Measurements from ENCODE around the gene SEMA3G. TPM values are rescaled to one million over a fixed set of nuclear protein-coding genes. Genes with fewer than 3 reads are reported as not detected.

The SEMA3G gene
- total RNA-seq, 1 donor from 2014 or later = 0.80 TPM

DNA sequence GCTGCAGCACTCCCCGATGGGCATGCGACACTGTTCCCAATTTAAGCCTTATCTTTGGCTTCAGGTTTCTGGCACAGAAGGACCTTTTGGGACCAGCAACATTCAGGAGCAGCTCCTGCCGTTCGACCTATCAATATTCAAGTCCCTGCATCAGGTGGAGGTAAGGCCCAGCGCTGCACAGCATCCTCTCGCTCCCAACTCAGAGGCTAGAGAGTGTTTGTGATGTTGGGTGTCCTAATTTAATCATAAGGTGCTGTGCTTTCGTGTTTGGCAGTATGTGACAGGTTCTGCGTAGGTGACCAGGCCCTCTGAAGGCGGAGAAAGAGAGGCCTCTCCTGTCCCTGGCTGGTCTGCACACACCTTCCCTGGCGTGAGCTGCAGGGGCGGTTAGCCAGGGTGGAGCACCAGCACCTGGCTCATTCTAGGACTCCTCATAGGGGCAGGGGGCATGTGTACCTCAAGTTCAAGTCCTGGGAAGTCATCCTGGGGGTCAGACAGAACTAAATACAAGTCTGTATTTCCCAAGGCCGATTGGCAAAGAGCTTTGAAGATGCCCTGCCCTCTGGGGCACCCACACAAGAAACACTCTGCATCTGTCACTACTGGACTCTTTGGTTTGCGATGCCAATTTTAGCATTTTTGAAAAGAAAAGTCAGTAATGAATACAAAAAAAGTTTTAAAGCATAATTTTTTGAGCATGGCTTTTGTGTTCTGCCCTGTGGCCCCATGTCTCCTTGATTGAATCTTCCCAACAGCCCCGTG lies 27.5 kb upstream of the SEMA3G start:
- peaks cover 44% of the 10 kb centered on the region for H3K36me3 Mint-ChIP-seq

DNA sequence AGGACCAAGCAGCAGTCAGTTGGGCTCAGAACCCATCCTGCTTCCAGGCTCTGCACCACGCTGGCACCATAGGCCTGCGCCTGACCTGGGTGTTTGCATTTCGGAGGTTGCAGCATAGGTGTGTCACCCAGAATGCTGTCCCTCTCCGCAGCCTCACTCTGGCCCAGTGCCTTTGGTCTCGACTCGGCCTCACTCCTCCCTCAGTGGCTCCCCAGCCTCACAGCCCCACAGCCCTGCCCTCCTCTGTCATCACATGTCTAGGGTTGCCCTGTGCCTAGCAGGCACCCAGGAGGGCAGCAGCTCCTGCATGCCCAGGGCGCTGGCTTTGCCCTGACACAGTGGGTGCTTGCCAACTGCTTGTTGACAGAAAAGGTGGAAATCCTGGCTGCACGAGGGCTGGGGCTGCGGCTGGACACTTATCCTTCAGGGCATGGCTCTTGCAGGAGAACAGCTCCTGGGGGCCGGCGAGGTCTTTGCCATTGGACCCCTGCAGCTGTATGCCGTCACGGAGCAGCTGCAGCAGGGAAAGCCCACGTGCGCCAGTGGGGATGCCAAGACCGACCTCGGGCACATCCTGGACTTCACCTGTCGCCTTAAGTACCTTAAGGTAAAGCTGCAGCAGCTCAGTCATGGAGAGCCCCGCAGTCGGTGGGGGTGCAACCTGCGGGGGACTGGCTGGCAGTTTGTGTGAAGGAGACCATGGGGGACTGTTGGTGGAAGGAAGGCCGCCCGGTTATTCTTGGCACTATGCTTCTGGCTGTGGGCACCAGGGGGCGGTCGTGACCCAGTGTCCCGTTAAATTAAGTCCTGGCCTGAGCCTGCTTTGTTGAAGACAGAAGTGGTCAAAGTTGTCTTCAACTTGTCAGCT lies 26.7 kb upstream of the SEMA3G start:
- H3K27ac Mint-ChIP-seq = no peak overlapping the region
- no peak for DNase-seq (ENCODE audit: low spot score in 2 of 2, unreplicated experiment in 2 of 2)
- H3K27me3 Mint-ChIP-seq (ENCODE audit: low read depth) = no peaks in the 10 kb centered on the region
- peaks cover 6% of the 10 kb centered on the region for H3K4me1 Mint-ChIP-seq
- H3K9me3 Mint-ChIP-seq = no peaks in the 10 kb centered on the region
- no peak overlapping the region for H3K4me3 Mint-ChIP-seq
- TF ChIP-seq, protein P1, sequence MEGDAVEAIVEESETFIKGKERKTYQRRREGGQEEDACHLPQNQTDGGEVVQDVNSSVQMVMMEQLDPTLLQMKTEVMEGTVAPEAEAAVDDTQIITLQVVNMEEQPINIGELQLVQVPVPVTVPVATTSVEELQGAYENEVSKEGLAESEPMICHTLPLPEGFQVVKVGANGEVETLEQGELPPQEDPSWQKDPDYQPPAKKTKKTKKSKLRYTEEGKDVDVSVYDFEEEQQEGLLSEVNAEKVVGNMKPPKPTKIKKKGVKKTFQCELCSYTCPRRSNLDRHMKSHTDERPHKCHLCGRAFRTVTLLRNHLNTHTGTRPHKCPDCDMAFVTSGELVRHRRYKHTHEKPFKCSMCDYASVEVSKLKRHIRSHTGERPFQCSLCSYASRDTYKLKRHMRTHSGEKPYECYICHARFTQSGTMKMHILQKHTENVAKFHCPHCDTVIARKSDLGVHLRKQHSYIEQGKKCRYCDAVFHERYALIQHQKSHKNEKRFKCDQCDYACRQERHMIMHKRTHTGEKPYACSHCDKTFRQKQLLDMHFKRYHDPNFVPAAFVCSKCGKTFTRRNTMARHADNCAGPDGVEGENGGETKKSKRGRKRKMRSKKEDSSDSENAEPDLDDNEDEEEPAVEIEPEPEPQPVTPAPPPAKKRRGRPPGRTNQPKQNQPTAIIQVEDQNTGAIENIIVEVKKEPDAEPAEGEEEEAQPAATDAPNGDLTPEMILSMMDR (IDR thresholded peaks at IDR 0.05; ENCODE audit: unreplicated experiment) = peak; percentile 32
- H3K36me3 Mint-ChIP-seq = peaks cover 41% of the 10 kb centered on the region

More for the DNA sequence above, 27.5 kb upstream of the SEMA3G start:
- TF ChIP-seq, protein P1 (IDR thresholded peaks at IDR 0.05; ENCODE audit: unreplicated experiment) = no peak
- Mint-ChIP-seq H3K27ac (no peak overlapping the region), H3K4me1 (peaks cover 6% of the 10 kb centered on the region), H3K9me3 (no peaks in the 10 kb centered on the region), H3K4me3 (no peak overlapping the region), H3K27me3 (ENCODE audit: low read depth) (no peaks in the 10 kb centered on the region)
- no peak for DNase-seq (ENCODE audit: low spot score in 2 of 2, unreplicated experiment in 2 of 2)

DNA sequence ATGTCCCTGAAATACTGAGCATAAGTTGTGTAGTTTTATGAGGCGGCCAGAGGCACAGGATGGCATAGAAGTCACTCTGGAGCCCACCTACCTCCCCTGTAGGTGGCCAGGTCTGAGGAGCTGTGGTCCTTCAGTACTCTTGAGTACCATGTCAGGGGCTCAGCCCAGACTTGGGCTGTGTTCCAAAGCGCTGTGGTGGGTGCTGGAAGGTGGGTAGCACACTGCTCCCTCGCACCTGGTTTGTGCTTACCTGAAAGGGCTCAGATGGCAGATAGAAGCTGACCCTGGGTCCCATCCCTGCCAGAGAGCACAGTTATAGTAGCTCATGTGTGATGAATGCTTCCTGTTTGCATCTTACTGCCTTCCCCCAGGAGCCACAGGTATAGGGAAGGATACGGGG lies 26.0 kb upstream of the SEMA3G start:
- TF ChIP-seq, protein P1 (IDR thresholded peaks at IDR 0.05; ENCODE audit: unreplicated experiment) = no peak
- Mint-ChIP-seq H3K4me1 (peaks cover 6% of the 10 kb centered on the region), H3K4me3 (no peak overlapping the region), H3K9me3 (no peaks in the 10 kb centered on the region), H3K36me3 (peaks cover 38% of the 10 kb centered on the region), H3K27ac (no peak overlapping the region), H3K27me3 (ENCODE audit: low read depth) (no peaks in the 10 kb centered on the region)
- no peak for DNase-seq (ENCODE audit: low spot score in 2 of 2, unreplicated experiment in 2 of 2)

GRCh38 chr3:52469001-52469400 lies 24.1 kb upstream of the SEMA3G start:
- H3K27me3 Mint-ChIP-seq (ENCODE audit: low read depth) = no peaks in the 10 kb centered on the region
- peak overlapping the region; percentile 34 for H3K27ac Mint-ChIP-seq
- H3K4me3 Mint-ChIP-seq = no peak overlapping the region
- H3K4me1 Mint-ChIP-seq = peaks cover 6% of the 10 kb centered on the region
- H3K36me3 Mint-ChIP-seq = peaks cover 34% of the 10 kb centered on the region
- no peak for DNase-seq (ENCODE audit: low spot score in 2 of 2, unreplicated experiment in 2 of 2)
- TF ChIP-seq, protein P1 (IDR thresholded peaks at IDR 0.05; ENCODE audit: unreplicated experiment) = no peak
- no peaks in the 10 kb centered on the region for H3K9me3 Mint-ChIP-seq

GRCh38 chr3:52468336-52468735 lies 23.4 kb upstream of the SEMA3G start:
- Mint-ChIP-seq H3K4me3 (no peak overlapping the region), H3K27me3 (ENCODE audit: low read depth) (no peaks in the 10 kb centered on the region), H3K4me1 (peaks cover 6% of the 10 kb centered on the region), H3K27ac (peak overlapping the region; percentile 66), H3K36me3 (peaks cover 31% of the 10 kb centered on the region), H3K9me3 (no peaks in the 10 kb centered on the region)
- TF ChIP-seq, protein P1 (IDR thresholded peaks at IDR 0.05; ENCODE audit: unreplicated experiment) = no peak
- no peak for DNase-seq (ENCODE audit: low spot score in 2 of 2, unreplicated experiment in 2 of 2)
